GM12878 (cell line): Measurements from ENCODE around the gene CES4A. TPM values are rescaled to one million over a fixed set of nuclear protein-coding genes. Genes with fewer than 3 reads are reported as not detected.

Experiments
- ATAC-seq: fragments of 200-7000 bp; cut with Tn5 transposase; 3 replicates; pipeline ENCODE4 v1.9.1; 2020; ENCODE audit warnings: mild to moderate bottlenecking, moderate library complexity
- BruUV-seq: library from RNA; stranded (reverse); fragments of 400-500 nt; replicated peaks from 2 replicates; lab custom pipeline; 2021; lab: Mats Ljungman, UMichigan
- CTCF ChIA-PET: fragments of 300-600 bp; sonication (Branson Sonifier 250); formaldehyde crosslinking; extraction: SDS; loops from one replicate; lab custom pipeline; 2021; ENCODE audit warnings: inconsistent platforms; lab: Yijun Ruan, JAX
- POLR2A ChIA-PET: fragments of 350-600 bp; formaldehyde crosslinking; extraction: SDS; loops from one replicate; lab custom pipeline; 2021; ENCODE audit warnings: inconsistent platforms; lab: Charles Lee
- RAD21 ChIA-PET: fragments of 300-600 bp; sonication (Branson Sonifier 250); formaldehyde crosslinking; loops from one replicate; lab custom pipeline; 2023; ENCODE audit warnings: antibody characterized with exemption; ENCODE audit not compliant: unreplicated experiment; lab: Charles Lee
- SMC1A ChIA-PET: fragments of 300-600 bp; sonication (Branson Sonifier 250); formaldehyde crosslinking; loops from one replicate; lab custom pipeline; 2023; ENCODE audit not compliant: unreplicated experiment, uncharacterized antibody; lab: Charles Lee
- DNase-seq: peaks from one replicate; pipeline ENCODE4 v3.0.0-alpha.2; 2011; ENCODE audit warnings: low read depth, low spot score
- FAIRE-seq: peaks from 3 replicates; lab custom pipeline; 2011; peaks lifted over from hg19 to GRCh38; lab: Jason Lieb, UNC
- H2AFZ ChIP-seq: 2 replicates; pipeline ENCODE4 v1.6.0; 2011; ENCODE audit warnings: low read depth, low read length, control low read depth; ENCODE audit not compliant: control insufficient read depth
- H3K27ac ChIP-seq: 2 replicates; pipeline ENCODE4 v1.5.1; 2011; ENCODE audit warnings: control low read depth; ENCODE audit not compliant: control insufficient read depth, insufficient read depth
- H3K27me3 ChIP-seq, 2 experiments: replicated peaks in 1 of 2; 2 replicates each; pipeline versions ENCODE4 v1.6.0 to v1.6.1; 2011; ENCODE audit warnings: low read length in 1 of 2; ENCODE audit not compliant: control insufficient read depth in 2 of 2, insufficient read depth in 2 of 2
- H3K36me3 ChIP-seq, 2 experiments: 2 replicates each; pipeline ENCODE4 v1.5.1; 2011; ENCODE audit warnings: low read length in 1 of 2; ENCODE audit not compliant: control insufficient read depth in 2 of 2, insufficient read depth in 2 of 2
- H3K4me1 ChIP-seq: 2 replicates; pipeline ENCODE4 v1.6.1; 2011; ENCODE audit warnings: mild to moderate bottlenecking, low read length, moderate library complexity, mixed read lengths; ENCODE audit not compliant: control insufficient read depth, insufficient read depth
- H3K4me2 ChIP-seq: 2 replicates; pipeline ENCODE4 v1.6.0; 2011; ENCODE audit warnings: control low read depth; ENCODE audit not compliant: control insufficient read depth, insufficient read depth
- H3K4me3 ChIP-seq: fragments of 200-600 bp; sonication (generic); 2 replicates; pipeline ENCODE4 v1.5.1; 2016
- H3K79me2 ChIP-seq: 2 replicates; pipeline ENCODE4 v1.6.0; 2011; ENCODE audit warnings: low read length; ENCODE audit not compliant: control insufficient read depth, insufficient read depth
- H3K9ac ChIP-seq: 2 replicates; pipeline ENCODE4 v1.8.0; 2011; ENCODE audit warnings: low read length, control low read depth, mixed read lengths; ENCODE audit not compliant: control insufficient read depth, insufficient read depth
- H3K9me3 ChIP-seq: replicated peaks from 3 replicates; pipeline ENCODE4 v1.5.1; 2011; ENCODE audit warnings: mild to moderate bottlenecking, low read length; ENCODE audit not compliant: control insufficient read depth, insufficient read depth
- H4K20me1 ChIP-seq: 2 replicates; pipeline ENCODE4 v1.6.0; 2011; ENCODE audit not compliant: control insufficient read depth, insufficient read depth
- CBFB ChIP-seq: IDR thresholded peaks from 2 replicates; pipeline ENCODE4 v1.6.1; 2016; ENCODE audit warnings: antibody characterized with exemption, low read depth
- HDAC6 ChIP-seq: fragments of 200-600 bp; sonication (generic); IDR thresholded peaks from one replicate; pipeline ENCODE4 v1.8.0; 2017; ENCODE audit warnings: antibody characterized with exemption; ENCODE audit not compliant: unreplicated experiment
- KDM1A ChIP-seq: fragments of 200-600 bp; sonication (generic); IDR thresholded peaks from 2 replicates; pipeline ENCODE4 v1.6.1; 2016; ENCODE audit warnings: borderline replicate concordance
- NFYB ChIP-seq: IDR thresholded peaks from 2 replicates; pipeline ENCODE4 v1.6.1; 2011; ENCODE audit warnings: low read depth, mild to moderate bottlenecking, low read length, improper control_type of control experiment, moderate library complexity; ENCODE audit not compliant: insufficient read depth
- PAX8 ChIP-seq: fragments of 450-650 bp; IDR thresholded peaks from 2 replicates; pipeline ENCODE4 v1.6.1; 2017; ENCODE audit warnings: mild to moderate bottlenecking, moderate library complexity
- POLR2AphosphoS2 ChIP-seq: IDR thresholded peaks from 2 replicates; pipeline ENCODE4 v1.6.1; 2011; ENCODE audit warnings: low read depth, mild to moderate bottlenecking, low read length, improper control_type of control experiment, moderate library complexity
- RAD51 ChIP-seq: fragments of 450-650 bp; IDR thresholded peaks from 2 replicates; pipeline ENCODE4 v1.6.1; 2016; ENCODE audit warnings: moderate library complexity, mild to moderate bottlenecking, inconsistent platforms
- SIN3A ChIP-seq: IDR thresholded peaks from 2 replicates; pipeline ENCODE4 v1.6.1; 2012; ENCODE audit warnings: low read depth, low read length, improper control_type of control experiment
- SRF ChIP-seq, 2 experiments: IDR thresholded peaks; 2 replicates each; pipeline ENCODE4 v1.6.1; 2011; ENCODE audit warnings: low read depth in 2 of 2, low read length in 2 of 2, mild to moderate bottlenecking in 1 of 2, moderate library complexity in 1 of 2
- USF1 ChIP-seq: IDR thresholded peaks from 2 replicates; pipeline ENCODE4 v1.6.1; 2011; ENCODE audit warnings: borderline replicate concordance, low read depth, mild to moderate bottlenecking, moderate library complexity, mixed read lengths, low read length; ENCODE audit not compliant: insufficient read depth; ENCODE audit errors: extremely low read length
- ZBTB40 ChIP-seq: fragments of 450-650 bp; IDR thresholded peaks from 2 replicates; pipeline ENCODE4 v1.6.1; 2016; ENCODE audit warnings: mild to moderate bottlenecking, moderate library complexity, borderline replicate concordance
- ZNF24 ChIP-seq: fragments of 450-650 bp; IDR thresholded peaks from 2 replicates; pipeline ENCODE4 v1.6.1; 2017; ENCODE audit warnings: antibody characterized with exemption, mild to moderate bottlenecking
- WGBS: methylation state at CpG from one replicate; pipeline ENCODE4 v1.1.6; 2016; ENCODE audit warnings: low lambda C conversion rate; ENCODE audit not compliant: insufficient replicate concordance, insufficient coverage; ENCODE audit errors: missing lambda C conversion rate; 5-methylcytosine and 5-hydroxymethylcytosine counted together
- in situ Hi-C: fragments of 300-500 bp; cut with MboI; formaldehyde crosslinking; loops from 9 replicates; pipeline ENCODE4 v1.14.3; 2018; ENCODE audit warnings: mixed read lengths
- intact Hi-C: fragments of 100-400 bp; cut with micrococcal nuclease; formaldehyde crosslinking; loops from one replicate; pipeline ENCODE4 v1.14.2; 2022; ENCODE audit not compliant: unreplicated experiment
- polyA plus RNA-seq, 11 experiments: library from polyadenylated mRNA; depleted of rRNA in 4 of 11; unstranded in 6 of 11; stranded (reverse) in 5 of 11; fragments of >200 nt; fragmentation: Nextera tagmentation in 4 of 11; fragmentation: Illumina TruSeq in 1 of 11; extraction: Ambion mirVana in 4 of 11; extraction: Trizol in 1 of 11; gene quantifications; 1 replicate in 1 of 11; 2 replicates in 10 of 11; pipeline versions ENCODE4 v1.2.1 to v1.2.3, GENCODE V29; 2011 to 2016; ENCODE audit warnings: inconsistent platforms in 2 of 11, missing spikeins in 2 of 11, low read depth in 1 of 11
- total RNA-seq, 4 experiments: library from RNA; depleted of rRNA in 3 of 4; stranded (reverse); fragments of >200 nt in 3 of 4; fragmentation: Illumina TruSeq in 1 of 4; extraction: Trizol in 1 of 4; gene quantifications; 2 replicates each; pipeline versions ENCODE4 v1.2.1 to v1.2.3, GENCODE V29; 2013 to 2021
- TF ChIP-seq, protein P1 (sequence below): fragments of 450-650 bp; formaldehyde crosslinking; IDR thresholded peaks from 2 replicates; pipeline ENCODE4 v1.4.0; 2020; ENCODE audit warnings: mild to moderate bottlenecking, moderate library complexity

The CES4A gene
- total and polyA plus RNA-seq, 10 of the 15 experiments (the other 5 are each of a cell fraction or from before 2014, with no cell fraction given): 0.05 to 5.0 (median 2.1) TPM

- in situ Hi-C loops (loop anchor here (10.0 to 25.0 kb wide), 2 partner anchors 62 to 415 kb away; partner anchors contain the start of genes CES2, CIAO2B and ZDHHC1), intact Hi-C loops (no loop called here)
- DNase-seq: no peak
- SMC1A ChIA-PET: no interaction called here
- H3K27ac ChIP-seq: no peak overlapping the region
- no peak for FAIRE-seq
- H3K4me2 ChIP-seq: no peak overlapping the region
- H3K4me3 ChIP-seq: no peak overlapping the region
- no peak overlapping the region for H2AFZ ChIP-seq
- peaks cover 0 to 1% of the 10 kb centered on the region in 2 experiments; a peak in 2 of 4 replicates for H3K27me3 ChIP-seq
- no peaks in the 10 kb centered on the region; the same call in 1 of the 2 replicates for H3K4me1 ChIP-seq
- 35% methylated on average over 3 of the region's 3 CpGs for WGBS
- CTCF ChIA-PET: interaction anchor here (0.6 to 1.1 kb wide), 3 partner anchors 20 to 86 kb away, joined by 3 to 4 read pairs (median 4); no protein-coding TSS in a partner anchor
- no peak overlapping the region for H3K9ac ChIP-seq
- no peak for ATAC-seq
- H4K20me1 ChIP-seq: no peaks in the 10 kb centered on the region
- H3K79me2 ChIP-seq: no peaks in the 10 kb centered on the region
- no peaks in the 10 kb centered on the region for H3K9me3 ChIP-seq
- H3K36me3 ChIP-seq: no peaks in the 10 kb centered on the region
- RAD21 ChIA-PET: no interaction called here
- POLR2A ChIA-PET: no interaction called here
- no TSS peak for BruUV-seq
- no peak for TF ChIP-seq HDAC6
- TF ChIP-seq RAD51: no peak
- TF ChIP-seq, protein P1, sequence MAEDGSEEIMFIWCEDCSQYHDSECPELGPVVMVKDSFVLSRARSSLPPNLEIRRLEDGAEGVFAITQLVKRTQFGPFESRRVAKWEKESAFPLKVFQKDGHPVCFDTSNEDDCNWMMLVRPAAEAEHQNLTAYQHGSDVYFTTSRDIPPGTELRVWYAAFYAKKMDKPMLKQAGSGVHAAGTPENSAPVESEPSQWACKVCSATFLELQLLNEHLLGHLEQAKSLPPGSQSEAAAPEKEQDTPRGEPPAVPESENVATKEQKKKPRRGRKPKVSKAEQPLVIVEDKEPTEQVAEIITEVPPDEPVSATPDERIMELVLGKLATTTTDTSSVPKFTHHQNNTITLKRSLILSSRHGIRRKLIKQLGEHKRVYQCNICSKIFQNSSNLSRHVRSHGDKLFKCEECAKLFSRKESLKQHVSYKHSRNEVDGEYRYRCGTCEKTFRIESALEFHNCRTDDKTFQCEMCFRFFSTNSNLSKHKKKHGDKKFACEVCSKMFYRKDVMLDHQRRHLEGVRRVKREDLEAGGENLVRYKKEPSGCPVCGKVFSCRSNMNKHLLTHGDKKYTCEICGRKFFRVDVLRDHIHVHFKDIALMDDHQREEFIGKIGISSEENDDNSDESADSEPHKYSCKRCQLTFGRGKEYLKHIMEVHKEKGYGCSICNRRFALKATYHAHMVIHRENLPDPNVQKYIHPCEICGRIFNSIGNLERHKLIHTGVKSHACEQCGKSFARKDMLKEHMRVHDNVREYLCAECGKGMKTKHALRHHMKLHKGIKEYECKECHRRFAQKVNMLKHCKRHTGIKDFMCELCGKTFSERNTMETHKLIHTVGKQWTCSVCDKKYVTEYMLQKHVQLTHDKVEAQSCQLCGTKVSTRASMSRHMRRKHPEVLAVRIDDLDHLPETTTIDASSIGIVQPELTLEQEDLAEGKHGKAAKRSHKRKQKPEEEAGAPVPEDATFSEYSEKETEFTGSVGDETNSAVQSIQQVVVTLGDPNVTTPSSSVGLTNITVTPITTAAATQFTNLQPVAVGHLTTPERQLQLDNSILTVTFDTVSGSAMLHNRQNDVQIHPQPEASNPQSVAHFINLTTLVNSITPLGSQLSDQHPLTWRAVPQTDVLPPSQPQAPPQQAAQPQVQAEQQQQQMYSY (CRISPR knock-in tag): no peak
- no peak for TF ChIP-seq ZBTB40
- no peak for TF ChIP-seq USF1
- no peak for TF ChIP-seq SRF (IDR thresholded peaks at IDR 0.05; ENCODE audit: low read depth in 2 of 2, low read length in 2 of 2)
- no peak for TF ChIP-seq ZNF24
- no peak for TF ChIP-seq CBFB
- TF ChIP-seq SIN3A: no peak
- no peak for TF ChIP-seq POLR2AphosphoS2
- no peak for TF ChIP-seq KDM1A
- TF ChIP-seq NFYB: no peak
- TF ChIP-seq PAX8: no peak
Measured at GRCh38 chr16:66996983-66997358, 8.6 kb downstream of the CES4A start.
